Upper lobe of right lung (tissue), 1 donor: ENCODE measurements around the gene ICAM3. TPM values are rescaled to one million over a fixed set of nuclear protein-coding genes. Genes with fewer than 3 reads are reported as not detected.

Source experiments
- ATAC-seq: fragments of 200-7000 bp; cut with Tn5 transposase; one replicate; pipeline ENCODE4 v1.9.1; 2020; ENCODE audit warnings: mild to moderate bottlenecking, moderate library complexity
- DNase-seq: peaks from one replicate; pipeline ENCODE4 v3.0.0-alpha.2; 2020
- H3K27ac ChIP-seq: fragments of 200-600 bp; one replicate; pipeline ENCODE4 v1.8.0; 2022
- H3K27me3 ChIP-seq: fragments of 200-600 bp; one replicate; pipeline ENCODE4 v1.8.0; 2022; ENCODE audit warnings: mild to moderate bottlenecking
- H3K36me3 ChIP-seq: fragments of 200-600 bp; one replicate; pipeline ENCODE4 v1.8.0; 2022
- H3K4me1 ChIP-seq: fragments of 200-600 bp; one replicate; pipeline ENCODE4 v1.8.0; 2022
- H3K4me3 ChIP-seq: fragments of 200-600 bp; one replicate; pipeline ENCODE4 v1.8.0; 2022; ENCODE audit warnings: mild to moderate bottlenecking
- H3K9me3 ChIP-seq: fragments of 200-600 bp; one replicate; pipeline ENCODE4 v1.8.0; 2022
- intact Hi-C: fragments of 100-400 bp; cut with DNase I; formaldehyde crosslinking; loops from one replicate; pipeline ENCODE4 v1.11.0; 2022
- total RNA-seq: library from RNA; stranded (reverse); fragmentation: NEBNext Ultra II Directional; extraction: Animal tissue kit (Norgen Biotek cat#: 25700); gene quantifications from one replicate; pipeline ENCODE4 v1.2.1, GENCODE V29; 2021
- TF ChIP-seq, protein P1 (sequence below): fragments of 200-600 bp; IDR thresholded peaks from one replicate; pipeline ENCODE4 v1.8.0; 2022; ENCODE audit warnings: antibody characterized with exemption
- donor health status: DM: no; HTN: yes; CAD: no; lungs with severe emphysema.

The ICAM3 gene
- total RNA-seq, 1 donor from 2014 or later, result 23.8 TPM

DNA sequence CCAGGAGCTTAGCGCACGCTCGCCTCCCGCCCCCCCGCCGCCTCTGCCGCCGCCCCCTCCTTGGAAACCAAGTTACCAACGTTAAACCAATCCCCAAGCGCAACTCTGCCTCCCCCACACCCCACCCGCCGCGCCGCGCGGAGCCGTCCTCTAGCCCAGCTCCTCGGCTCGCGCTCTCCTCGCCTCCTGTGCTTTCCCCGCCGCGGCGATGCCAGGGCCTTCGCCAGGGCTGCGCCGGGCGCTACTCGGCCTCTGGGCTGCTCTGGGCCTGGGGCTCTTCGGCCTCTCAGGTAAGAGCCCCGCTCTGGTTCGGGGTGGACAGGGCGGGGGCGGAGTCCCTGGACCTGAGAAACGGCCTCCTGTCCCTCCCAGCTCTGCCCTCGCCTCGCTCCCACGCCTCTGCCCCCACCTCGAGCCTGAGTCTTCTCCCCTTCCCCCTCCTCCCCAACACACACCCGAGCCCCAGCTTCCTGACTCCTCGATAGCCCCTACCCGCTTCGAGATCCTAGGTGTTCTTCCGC, 49.5 kb downstream of the ICAM3 start, which contains the start of gene ICAM5:
Gene ICAM5 (plus strand): TSS at position 117 of the 521 bp plus-strand sequence. CDS start 92 bp downstream, at position 209.
- peaks cover 37% of the 10 kb centered on the region for H3K27me3 ChIP-seq
- H3K27ac ChIP-seq, result peak within 1 kb of the TSS; percentile 42
- H3K4me1 ChIP-seq, result peaks cover 77% of the 10 kb centered on the region
- TF ChIP-seq, protein P1, sequence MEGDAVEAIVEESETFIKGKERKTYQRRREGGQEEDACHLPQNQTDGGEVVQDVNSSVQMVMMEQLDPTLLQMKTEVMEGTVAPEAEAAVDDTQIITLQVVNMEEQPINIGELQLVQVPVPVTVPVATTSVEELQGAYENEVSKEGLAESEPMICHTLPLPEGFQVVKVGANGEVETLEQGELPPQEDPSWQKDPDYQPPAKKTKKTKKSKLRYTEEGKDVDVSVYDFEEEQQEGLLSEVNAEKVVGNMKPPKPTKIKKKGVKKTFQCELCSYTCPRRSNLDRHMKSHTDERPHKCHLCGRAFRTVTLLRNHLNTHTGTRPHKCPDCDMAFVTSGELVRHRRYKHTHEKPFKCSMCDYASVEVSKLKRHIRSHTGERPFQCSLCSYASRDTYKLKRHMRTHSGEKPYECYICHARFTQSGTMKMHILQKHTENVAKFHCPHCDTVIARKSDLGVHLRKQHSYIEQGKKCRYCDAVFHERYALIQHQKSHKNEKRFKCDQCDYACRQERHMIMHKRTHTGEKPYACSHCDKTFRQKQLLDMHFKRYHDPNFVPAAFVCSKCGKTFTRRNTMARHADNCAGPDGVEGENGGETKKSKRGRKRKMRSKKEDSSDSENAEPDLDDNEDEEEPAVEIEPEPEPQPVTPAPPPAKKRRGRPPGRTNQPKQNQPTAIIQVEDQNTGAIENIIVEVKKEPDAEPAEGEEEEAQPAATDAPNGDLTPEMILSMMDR, result no peak
- H3K36me3 ChIP-seq, result peaks cover 13% of the 10 kb centered on the region
- peak within 1 kb of the TSS; percentile 58 for H3K4me3 ChIP-seq
- ATAC-seq (no peak), DNase-seq (no peak)
- no peaks in the 10 kb centered on the region for H3K9me3 ChIP-seq
- intact Hi-C loops, result no loop called here

DNA sequence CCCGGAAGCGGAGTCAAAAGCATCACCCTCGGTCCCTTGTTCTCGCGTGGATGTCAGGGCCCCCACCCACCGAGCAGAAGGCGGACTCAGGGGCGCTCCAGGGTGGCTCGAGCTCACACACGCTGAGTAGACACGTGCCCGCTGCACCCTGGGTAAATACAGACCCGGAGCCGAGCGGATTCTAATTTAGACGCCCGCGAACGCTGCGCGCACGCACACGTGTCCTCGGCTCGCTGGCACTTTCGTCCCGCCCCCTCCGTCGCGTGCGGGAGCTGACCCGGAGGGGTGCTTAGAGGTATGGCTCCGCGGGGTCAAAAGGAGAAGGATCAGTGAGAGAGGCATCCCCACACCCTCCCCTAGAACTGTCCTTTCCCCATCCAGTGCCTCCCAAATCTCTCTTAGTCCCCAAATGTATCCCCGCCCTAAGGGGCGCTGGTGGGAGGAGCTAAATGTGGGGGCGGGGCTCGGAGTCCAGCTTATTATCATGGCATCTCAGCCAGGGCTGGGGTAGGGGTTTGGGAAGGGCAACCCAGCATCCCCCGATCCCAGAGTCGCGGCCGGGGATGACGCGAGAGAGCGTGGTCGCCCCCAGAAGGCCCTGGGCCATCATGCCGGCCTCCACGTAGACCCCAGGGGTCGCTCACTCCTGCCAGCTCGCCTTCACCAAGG, 50.1 kb downstream of the ICAM3 start:
- intact Hi-C loops, result no loop called here
- peak; percentile 5 for ATAC-seq
- peaks cover 79% of the 10 kb centered on the region for H3K4me1 ChIP-seq
- peak overlapping the region; percentile 58 for H3K4me3 ChIP-seq
- H3K9me3 ChIP-seq, result no peaks in the 10 kb centered on the region
- H3K27ac ChIP-seq, result peak overlapping the region; percentile 42
- TF ChIP-seq, protein P1, result no peak
- peaks cover 33% of the 10 kb centered on the region for H3K27me3 ChIP-seq
- DNase-seq, result peak; percentile 86
- H3K36me3 ChIP-seq, result peaks cover 19% of the 10 kb centered on the region

DNA sequence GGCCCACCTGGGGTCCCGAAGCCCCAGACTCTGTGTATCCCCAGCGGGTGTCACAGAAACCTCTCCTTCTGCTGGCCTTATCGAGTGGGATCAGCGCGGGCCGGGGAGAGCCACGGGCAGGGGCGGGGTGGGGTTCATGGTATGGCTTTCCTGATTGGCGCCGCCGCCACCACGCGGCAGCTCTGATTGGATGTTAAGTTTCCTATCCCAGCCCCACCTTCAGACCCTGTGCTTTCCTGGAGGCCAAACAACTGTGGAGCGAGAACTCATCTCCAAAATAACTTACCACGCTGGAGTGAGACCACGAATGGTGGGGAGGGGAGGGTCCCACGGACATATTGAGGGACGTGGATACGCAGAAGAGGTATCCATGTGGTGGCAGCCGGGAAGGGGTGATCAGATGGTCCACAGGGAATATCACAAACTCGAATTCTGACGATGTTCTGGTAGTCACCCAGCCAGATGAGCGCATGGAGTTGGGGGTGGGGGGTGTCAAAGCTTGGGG, 50.7 kb downstream of the ICAM3 start:
- H3K4me3 ChIP-seq, result peak overlapping the region; percentile 58
- H3K4me1 ChIP-seq, result peaks cover 82% of the 10 kb centered on the region
- H3K9me3 ChIP-seq, result no peaks in the 10 kb centered on the region
- DNase-seq (peak; percentile 79), ATAC-seq (peak; percentile 4)
- intact Hi-C loops, result no loop called here
- H3K36me3 ChIP-seq, result peaks cover 25% of the 10 kb centered on the region
- peak overlapping the region; percentile 42 for H3K27ac ChIP-seq
- TF ChIP-seq, protein P1, result no peak
- H3K27me3 ChIP-seq, result peaks cover 27% of the 10 kb centered on the region

DNA sequence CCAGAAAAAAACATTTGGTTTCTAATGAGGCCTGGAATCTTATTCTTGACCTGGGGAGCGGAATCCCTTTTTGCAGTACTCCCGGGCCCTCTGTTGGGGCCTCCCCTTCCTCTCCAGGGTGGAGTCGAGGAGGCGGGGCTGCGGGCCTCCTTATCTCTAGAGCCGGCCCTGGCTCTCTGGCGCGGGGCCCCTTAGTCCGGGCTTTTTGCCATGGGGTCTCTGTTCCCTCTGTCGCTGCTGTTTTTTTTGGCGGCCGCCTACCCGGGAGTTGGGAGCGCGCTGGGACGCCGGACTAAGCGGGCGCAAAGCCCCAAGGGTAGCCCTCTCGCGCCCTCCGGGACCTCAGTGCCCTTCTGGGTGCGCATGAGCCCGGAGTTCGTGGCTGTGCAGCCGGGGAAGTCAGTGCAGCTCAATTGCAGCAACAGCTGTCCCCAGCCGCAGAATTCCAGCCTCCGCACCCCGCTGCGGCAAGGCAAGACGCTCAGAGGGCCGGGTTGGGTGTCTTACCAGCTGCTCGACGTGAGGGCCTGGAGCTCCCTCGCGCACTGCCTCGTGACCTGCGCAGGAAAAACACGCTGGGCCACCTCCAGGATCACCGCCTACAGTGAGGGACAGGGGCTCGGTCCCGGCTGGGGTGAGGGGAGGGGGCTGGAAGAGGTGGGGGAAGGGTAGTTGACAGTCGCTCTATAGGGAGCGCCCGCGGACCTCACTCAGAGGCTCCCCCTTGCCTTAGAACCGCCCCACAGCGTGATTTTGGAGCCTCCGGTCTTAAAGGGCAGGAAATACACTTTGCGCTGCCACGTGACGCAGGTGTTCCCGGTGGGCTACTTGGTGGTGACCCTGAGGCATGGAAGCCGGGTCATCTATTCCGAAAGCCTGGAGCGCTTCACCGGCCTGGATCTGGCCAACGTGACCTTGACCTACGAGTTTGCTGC, 52.4 kb downstream of the ICAM3 start, which contains the start of gene ICAM4:
Gene ICAM4 (plus strand): TSS at position 153 of the 935 bp plus-strand sequence. CDS start 58 bp downstream, at position 211.
- TF ChIP-seq, protein P1, result no peak
- intact Hi-C loops, result no loop called here
- peaks cover 79% of the 10 kb centered on the region for H3K4me1 ChIP-seq
- no peaks in the 10 kb centered on the region for H3K9me3 ChIP-seq
- ATAC-seq (peak; percentile 40), DNase-seq (peak; percentile 89)
- peak within 1 kb of the TSS; percentile 28 for H3K4me3 ChIP-seq
- peak within 1 kb of the TSS; percentile 55 for H3K27ac ChIP-seq
- H3K36me3 ChIP-seq, result peaks cover 42% of the 10 kb centered on the region
- peaks cover 12% of the 10 kb centered on the region for H3K27me3 ChIP-seq

DNA sequence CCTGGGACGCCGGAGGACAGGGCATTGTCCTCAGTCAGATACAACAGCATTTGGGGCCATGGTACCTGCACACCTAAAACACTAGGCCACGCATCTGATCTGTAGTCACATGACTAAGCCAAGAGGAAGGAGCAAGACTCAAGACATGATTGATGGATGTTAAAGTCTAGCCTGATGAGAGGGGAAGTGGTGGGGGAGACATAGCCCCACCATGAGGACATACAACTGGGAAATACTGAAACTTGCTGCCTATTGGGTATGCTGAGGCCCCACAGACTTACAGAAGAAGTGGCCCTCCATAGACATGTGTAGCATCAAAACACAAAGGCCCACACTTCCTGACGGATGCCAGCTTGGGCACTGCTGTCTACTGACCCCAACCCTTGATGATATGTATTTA, 54.0 kb downstream of the ICAM3 start:
- no peaks in the 10 kb centered on the region for H3K9me3 ChIP-seq
- no peak for ATAC-seq
- TF ChIP-seq, protein P1, result no peak
- DNase-seq, result no peak
- H3K4me1 ChIP-seq, result peaks cover 65% of the 10 kb centered on the region
- peaks cover 8% of the 10 kb centered on the region for H3K27me3 ChIP-seq
- H3K36me3 ChIP-seq, result peaks cover 52% of the 10 kb centered on the region
- no peak overlapping the region for H3K4me3 ChIP-seq
- H3K27ac ChIP-seq, result peak overlapping the region; percentile 55
- intact Hi-C loops, result no loop called here
